Ishikawa (cell line): ENCODE measurements around the gene ST7.

ENCODE experiments used
- CEBPB ChIP-seq: IDR thresholded peaks from 2 replicates; pipeline ENCODE4 v1.6.1; 2012
- CREB1 ChIP-seq: IDR thresholded peaks from 2 replicates; pipeline ENCODE4 v1.6.1; 2012; ENCODE audit warnings: low read depth
- EGR1 ChIP-seq: IDR thresholded peaks from 2 replicates; pipeline ENCODE4 v1.6.1; 2012
- EP300 ChIP-seq: IDR thresholded peaks from 2 replicates; pipeline ENCODE4 v1.6.1; 2012; ENCODE audit warnings: borderline replicate concordance
- FOXM1 ChIP-seq: IDR thresholded peaks from 2 replicates; pipeline ENCODE4 v1.6.1; 2012; ENCODE audit warnings: low read depth, borderline replicate concordance
- MAX ChIP-seq: IDR thresholded peaks from 2 replicates; pipeline ENCODE4 v1.6.1; 2012
- NFIC ChIP-seq: IDR thresholded peaks from 2 replicates; pipeline ENCODE4 v1.6.1; 2012
- RAD21 ChIP-seq: IDR thresholded peaks from 2 replicates; pipeline ENCODE4 v1.6.1; 2012; ENCODE audit warnings: low read depth
- REST ChIP-seq: IDR thresholded peaks from 2 replicates; pipeline ENCODE4 v1.6.1; 2012; ENCODE audit warnings: low read depth, mild to moderate bottlenecking
- TAF1 ChIP-seq: IDR thresholded peaks from 2 replicates; pipeline ENCODE4 v1.6.1; 2012; ENCODE audit warnings: low read depth, mild to moderate bottlenecking
- TCF12 ChIP-seq: IDR thresholded peaks from 2 replicates; pipeline ENCODE4 v1.6.1; 2012; ENCODE audit warnings: low read depth
- TEAD4 ChIP-seq: IDR thresholded peaks from 2 replicates; pipeline ENCODE4 v1.6.1; 2012
- USF1 ChIP-seq: IDR thresholded peaks from 2 replicates; pipeline ENCODE4 v1.6.1; 2012
- YY1 ChIP-seq: IDR thresholded peaks from 2 replicates; pipeline ENCODE4 v1.6.1; 2012; ENCODE audit warnings: low read depth
- ZBTB7A ChIP-seq: IDR thresholded peaks from 2 replicates; pipeline ENCODE4 v1.6.1; 2012; ENCODE audit warnings: low read depth

ST7 gene

GRCh38 chr7:117116211-117116610 is 162.9 kb downstream of the ST7 start:
- TF ChIP-seq TCF12 (no peak), EGR1 (no peak), NFIC (no peak), ZBTB7A (no peak), FOXM1 (no peak), CREB1 (no peak), TEAD4 (no peak), EP300 (no peak), REST (no peak), RAD21 (no peak), YY1 (no peak), CEBPB (no peak), MAX (no peak), TAF1 (no peak), USF1 (no peak)

- TF ChIP-seq TCF12 (no peak), YY1 (no peak), NFIC (no peak), REST (no peak), ZBTB7A (no peak), FOXM1 (no peak), TAF1 (no peak), MAX (no peak), TEAD4 (no peak), EGR1 (no peak), RAD21 (no peak), CREB1 (no peak), USF1 (no peak), EP300 (no peak), CEBPB (no peak)
Observed at GRCh38 chr7:117117172-117117571, 163.9 kb downstream of the ST7 start.

- no peak for TF ChIP-seq MAX
- TF ChIP-seq REST = no peak
Observed at GRCh38 chr7:117118579-117119180, 165.4 kb downstream of the ST7 start.

GRCh38 chr7:117119192-117119924 is 166.1 kb downstream of the ST7 start:
- TF ChIP-seq RAD21 (peak; percentile 91), FOXM1 (no peak)
